Glutamatergic neuron (in vitro differentiated cells): ENCODE data around the gene BAIAP2L1. TPM values are rescaled to one million over a fixed set of nuclear protein-coding genes. Genes with fewer than 3 reads are reported as not detected.
"Not testable (repeated sequence)": the region's sequence is repeated elsewhere in the genome, so short reads cannot be mapped to it uniquely, and the experiment has no call there.

ENCODE experiments used
- DNase-seq: peaks from one replicate; pipeline ENCODE4 v3.0.0; 2022
- H3K27ac Mint-ChIP-seq: one replicate; pipeline ENCODE4 v1.8.0; 2020; ENCODE audit warnings: mild to moderate bottlenecking, mixed read lengths, inconsistent platforms; ENCODE audit not compliant: unreplicated experiment
- H3K27me3 Mint-ChIP-seq: one replicate; pipeline ENCODE4 v1.8.0; 2020; ENCODE audit warnings: mild to moderate bottlenecking, moderate library complexity, mixed read lengths, inconsistent platforms; ENCODE audit not compliant: unreplicated experiment
- H3K36me3 Mint-ChIP-seq: one replicate; pipeline ENCODE4 v1.8.0; 2020; ENCODE audit warnings: mild to moderate bottlenecking, mixed read lengths, inconsistent platforms; ENCODE audit not compliant: unreplicated experiment
- H3K4me1 Mint-ChIP-seq: one replicate; pipeline ENCODE4 v1.8.0; 2020; ENCODE audit warnings: mild to moderate bottlenecking, low read depth, mixed read lengths, inconsistent platforms; ENCODE audit not compliant: unreplicated experiment
- H3K4me3 Mint-ChIP-seq: one replicate; pipeline ENCODE4 v1.8.0; 2020; ENCODE audit warnings: mild to moderate bottlenecking, mixed read lengths, inconsistent platforms; ENCODE audit not compliant: unreplicated experiment
- H3K9me3 Mint-ChIP-seq: one replicate; pipeline ENCODE4 v1.8.0; 2020; ENCODE audit warnings: mild to moderate bottlenecking, moderate library complexity, mixed read lengths, inconsistent platforms; ENCODE audit not compliant: unreplicated experiment
- CTCF ChIP-seq: fragments of 200-600 bp; sonication (generic); IDR thresholded peaks from one replicate; pipeline ENCODE4 v1.5.0; 2021; ENCODE audit not compliant: partially characterized antibody, unreplicated experiment
- total RNA-seq: library from RNA; stranded (reverse); fragmentation: NEBNext Ultra II Directional; extraction: Animal tissue kit (Norgen Biotek cat#: 25700); gene quantifications from one replicate; pipeline ENCODE4 v1.2.1, GENCODE V29; 2021; ENCODE audit not compliant: unreplicated experiment

The BAIAP2L1 gene
- total RNA-seq, 1 donor from 2014 or later, result 0.66 TPM

- Mint-ChIP-seq H3K9me3 (no peaks in the 10 kb centered on the region), H3K27me3 (no peaks in the 10 kb centered on the region), H3K4me1 (no peaks in the 10 kb centered on the region), H3K27ac (no peak overlapping the region), H3K36me3 (no peaks in the 10 kb centered on the region), H3K4me3 (no peak overlapping the region)
- peak; percentile 30 for TF ChIP-seq CTCF
- no peak for DNase-seq
These were observed 17.4 kb upstream of the BAIAP2L1 start for GRCh38 chr7:98418271-98418635.

GRCh38 chr7:98417604-98418270 lies 16.8 kb upstream of the BAIAP2L1 start:
- not testable (repeated sequence) for H3K27ac Mint-ChIP-seq, H3K27me3 Mint-ChIP-seq, H3K36me3 Mint-ChIP-seq, H3K9me3 Mint-ChIP-seq, H3K4me1 Mint-ChIP-seq, H3K4me3 Mint-ChIP-seq, DNase-seq

GRCh38 chr7:98414205-98414900 lies 13.5 kb upstream of the BAIAP2L1 start:
- no peak for TF ChIP-seq CTCF
- H3K4me1 Mint-ChIP-seq, result no peaks in the 10 kb centered on the region
- H3K4me3 Mint-ChIP-seq, result no peak overlapping the region
- no peaks in the 10 kb centered on the region for H3K27me3 Mint-ChIP-seq
- H3K27ac Mint-ChIP-seq, result no peak overlapping the region
- no peaks in the 10 kb centered on the region for H3K36me3 Mint-ChIP-seq
- no peaks in the 10 kb centered on the region for H3K9me3 Mint-ChIP-seq
- no peak for DNase-seq

GRCh38 chr7:98413655-98414054 lies 12.8 kb upstream of the BAIAP2L1 start:
- not testable (repeated sequence) for H3K9me3 Mint-ChIP-seq, H3K27ac Mint-ChIP-seq, H3K4me1 Mint-ChIP-seq, H3K27me3 Mint-ChIP-seq, DNase-seq, H3K4me3 Mint-ChIP-seq, H3K36me3 Mint-ChIP-seq

- Mint-ChIP-seq H3K27ac (no peak overlapping the region), H3K4me3 (no peak overlapping the region), H3K36me3 (no peaks in the 10 kb centered on the region), H3K9me3 (no peaks in the 10 kb centered on the region), H3K4me1 (no peaks in the 10 kb centered on the region), H3K27me3 (no peaks in the 10 kb centered on the region)
- no peak for TF ChIP-seq CTCF
- DNase-seq, result no peak
These were observed 9.0 kb upstream of the BAIAP2L1 start for GRCh38 chr7:98409843-98410242.

- not testable (repeated sequence) for H3K9me3 Mint-ChIP-seq, H3K4me3 Mint-ChIP-seq, H3K27ac Mint-ChIP-seq, DNase-seq, H3K27me3 Mint-ChIP-seq, H3K36me3 Mint-ChIP-seq, H3K4me1 Mint-ChIP-seq
These were observed 7.3 kb upstream of the BAIAP2L1 start for GRCh38 chr7:98408146-98408545.
